Gastrocnemius medialis (tissue), 4 donors: ENCODE results near the gene CPXM2. TPM values are rescaled to one million over a fixed set of nuclear protein-coding genes. Genes with fewer than 3 reads are reported as not detected.

Experiments used
- ATAC-seq, 2 donors: fragments of 150-250 bp; one replicate each; pipeline ENCODE4 v1.9.1; 2016
- DNase-seq, 2 donors: peaks; one replicate each; pipeline ENCODE4 v3.0.0-alpha.2; 2019
- H3K27ac ChIP-seq, 4 donors: fragments of 200-600 bp; sonication (generic); 1 replicate in 1 of 4; 2 replicates in 3 of 4; pipeline ENCODE4 v1.5.1; 2016 to 2018; ENCODE audit warnings: mild to moderate bottlenecking in 2 of 4, moderate library complexity in 1 of 4
- H3K27me3 ChIP-seq, 3 donors: fragments of 200-600 bp; sonication (generic) in 2 of 3; 1 replicate in 1 of 3; 2 replicates in 2 of 3; pipeline versions ENCODE4 v1.5.1 to v1.6.0; 2016 to 2019; ENCODE audit warnings: mild to moderate bottlenecking in 1 of 3, moderate library complexity in 1 of 3
- H3K36me3 ChIP-seq, 2 donors: fragments of 200-600 bp; sonication (generic) in 1 of 2; one replicate each; pipeline ENCODE4 v1.5.1; 2017 to 2018
- H3K4me1 ChIP-seq, 2 donors: fragments of 200-600 bp; sonication (generic) in 1 of 2; one replicate each; pipeline ENCODE4 v1.5.1; 2016 to 2017; ENCODE audit warnings: mild to moderate bottlenecking in 2 of 2
- H3K4me3 ChIP-seq, 4 donors: fragments of 200-600 bp; sonication (generic) in 3 of 4; 1 replicate in 1 of 4; 2 replicates in 3 of 4; pipeline ENCODE4 v1.5.1; 2016 to 2019; ENCODE audit warnings: mild to moderate bottlenecking in 2 of 4
- H3K9me3 ChIP-seq, 3 donors: fragments of 200-600 bp; sonication (generic) in 2 of 3; 1 replicate in 1 of 3; 2 replicates in 2 of 3; pipeline ENCODE4 v1.5.1; 2016 to 2019
- CTCF ChIP-seq, 5 experiments: fragments of 450-650 bp in 3 of 5; fragments of 200-600 bp in 2 of 5; sonication (generic) in 2 of 5; IDR thresholded peaks in 4 of 5; conservative IDR thresholded peaks in 1 of 5; 1 replicate in 4 of 5; 2 replicates in 1 of 5; pipeline ENCODE4 v1.5.1; 2016 to 2019; ENCODE audit warnings: antibody characterized with exemption in 5 of 5, mild to moderate bottlenecking in 3 of 5, moderate library complexity in 3 of 5
- POLR2A ChIP-seq, 2 donors: fragments of 450-650 bp; IDR thresholded peaks; one replicate each; pipeline ENCODE4 v1.6.1; 2017; ENCODE audit warnings: antibody characterized with exemption in 2 of 2, mild to moderate bottlenecking in 2 of 2, moderate library complexity in 2 of 2
- in situ Hi-C, 4 donors: fragments of 200-750 bp; cut with MboI; loops; one replicate each; pipeline versions ENCODE4 v1.15.0 to v1.8.0; 2017; ENCODE audit warnings: low sequenced_read_pairs in 4 of 4
- intact Hi-C: fragments of 100-400 bp; cut with DNase I; formaldehyde crosslinking; loops from one replicate; pipeline ENCODE4 v1.15.1; 2023; ENCODE audit warnings: low total_unique reads
- total RNA-seq, 4 donors: library from RNA; depleted of rRNA; stranded (reverse); fragments of >200 nt; gene quantifications; one replicate each; pipeline versions ENCODE4 v1.1.0 to v1.2.3, GENCODE V29; 2016

Gene CPXM2
- total RNA-seq, 4 donors from 2014 or later: 0.63 to 4.1 (median 1.9) TPM

- ATAC-seq (no peak), DNase-seq (no peak)
- Histone ChIP-seq H3K27me3 (peaks cover 12 to 21% (median 19%) of the 10 kb centered on the region in 3 donors), H3K4me3 (peak overlapping the region in 3 of 4 donors; percentile 21 to 44 (median 28)), H3K27ac (peak overlapping the region in 3 of 4 donors; percentile 12 to 54 (median 39)), H3K9me3 (no peaks in the 10 kb centered on the region), H3K4me1 (no peaks in the 10 kb centered on the region), H3K36me3 (no peaks in the 10 kb centered on the region)
- intact Hi-C loops: no loop called here
- no peak for TF ChIP-seq POLR2A (IDR thresholded peaks at IDR 0.05)
- in situ Hi-C loops: no loop called here
Observed at GRCh38 chr10:123890756-123891143, 857 bp downstream of the CPXM2 start.

- in situ Hi-C loops: no loop called here
- TF ChIP-seq CTCF (IDR thresholded peaks at IDR 0.05 in 4 of 5, conservative IDR thresholded peaks at IDR 0.05 in 1 of 5) (no peak), POLR2A (IDR thresholded peaks at IDR 0.05) (no peak)
- ATAC-seq: peak in 1 of 2 donors; percentile 26
- Histone ChIP-seq H3K4me3 (no peak overlapping the region), H3K27me3 (peaks cover 12 to 21% (median 19%) of the 10 kb centered on the region in 3 donors), H3K9me3 (no peaks in the 10 kb centered on the region), H3K36me3 (no peaks in the 10 kb centered on the region), H3K27ac (peak overlapping the region in 3 of 4 donors; percentile 12 to 54 (median 39)), H3K4me1 (no peaks in the 10 kb centered on the region)
- no peak for DNase-seq
- intact Hi-C loops: no loop called here
Observed at GRCh38 chr10:123890226-123890625, 1.4 kb downstream of the CPXM2 start.

GRCh38 chr10:123889821-123890220 is 1.8 kb downstream of the CPXM2 start:
- H3K4me1 ChIP-seq: no peaks in the 10 kb centered on the region
- in situ Hi-C loops (no loop called here), intact Hi-C loops (no loop called here)

GRCh38 chr10:123888751-123889150 is 2.9 kb downstream of the CPXM2 start:
- no peak for ATAC-seq
- in situ Hi-C loops: no loop called here
- H3K27ac ChIP-seq: no peak overlapping the region
- no peak for TF ChIP-seq POLR2A (IDR thresholded peaks at IDR 0.05)
- TF ChIP-seq CTCF (IDR thresholded peaks at IDR 0.05 in 4 of 5, conservative IDR thresholded peaks at IDR 0.05 in 1 of 5): no peak
- H3K36me3 ChIP-seq: no peaks in the 10 kb centered on the region
- H3K4me1 ChIP-seq: no peaks in the 10 kb centered on the region
- intact Hi-C loops: no loop called here
- peaks cover 12 to 21% (median 16%) of the 10 kb centered on the region in 3 donors for H3K27me3 ChIP-seq
- H3K9me3 ChIP-seq: no peaks in the 10 kb centered on the region
- no peak overlapping the region for H3K4me3 ChIP-seq
- DNase-seq: no peak

More at GRCh38 chr10:123889821-123890220, 1.8 kb downstream of the CPXM2 start:
- H3K4me3 ChIP-seq: no peak overlapping the region
- ATAC-seq (no peak), DNase-seq (no peak)
- H3K9me3 ChIP-seq: no peaks in the 10 kb centered on the region
- H3K27ac ChIP-seq: peak overlapping the region in 1 of 4 donors; percentile 54
- peaks cover 12 to 21% (median 19%) of the 10 kb centered on the region in 3 donors for H3K27me3 ChIP-seq
- H3K36me3 ChIP-seq: no peaks in the 10 kb centered on the region
- no peak for TF ChIP-seq CTCF (IDR thresholded peaks at IDR 0.05 in 4 of 5, conservative IDR thresholded peaks at IDR 0.05 in 1 of 5)
- no peak for TF ChIP-seq POLR2A (IDR thresholded peaks at IDR 0.05)

- Histone ChIP-seq H3K9me3 (no peaks in the 10 kb centered on the region), H3K4me1 (no peaks in the 10 kb centered on the region), H3K36me3 (no peaks in the 10 kb centered on the region), H3K4me3 (no peak overlapping the region), H3K27me3 (peaks cover 12 to 19% (median 16%) of the 10 kb centered on the region in 3 donors), H3K27ac (no peak overlapping the region)
- TF ChIP-seq CTCF (IDR thresholded peaks at IDR 0.05 in 4 of 5, conservative IDR thresholded peaks at IDR 0.05 in 1 of 5) (no peak), POLR2A (IDR thresholded peaks at IDR 0.05) (no peak)
- intact Hi-C loops (no loop called here), in situ Hi-C loops (no loop called here)
- ATAC-seq: no peak
- DNase-seq: no peak
Observed at GRCh38 chr10:123888256-123888655, 3.4 kb downstream of the CPXM2 start.
